Measurements from ENCODE around the gene KCNJ15.

The KCNJ15 gene

GRCh38 chr21:38257667-38258066 is 876 bp downstream of the KCNJ15 start:
- Histone ChIP-seq H3K9me3 (ENCODE audit: control insufficient read depth, low read length) (no peaks in the 10 kb centered on the region), H3K36me3 (ENCODE audit: control insufficient read depth, insufficient read depth, low read length) (no peaks in the 10 kb centered on the region), H3K4me1 (ENCODE audit: control insufficient read depth, insufficient read depth, low read length, poor library complexity, severe bottlenecking) (no peaks in the 10 kb centered on the region), H3K27ac (ENCODE audit: low read depth, low read length, severe bottlenecking) (no peak overlapping the region), H3K4me3 (ENCODE audit: extremely low read depth, insufficient read depth, low read length, poor library complexity, severe bottlenecking) (no peak overlapping the region)
- no CpG with 5 or more reads among the region's 5 CpGs for WGBS, 2 experiments (ENCODE audit: insufficient coverage in 2 of 2)

GRCh38 chr21:38258521-38259485 is 2.0 kb downstream of the KCNJ15 start:
- H3K4me1 ChIP-seq (ENCODE audit: control insufficient read depth, insufficient read depth, low read length, poor library complexity, severe bottlenecking), result no peaks in the 10 kb centered on the region
- 80 to 92% methylated on average over 4 of the region's 17 CpGs for WGBS, 2 experiments (ENCODE audit: insufficient coverage in 2 of 2)
- no peaks in the 10 kb centered on the region for H3K9me3 ChIP-seq (ENCODE audit: control insufficient read depth, low read length)
- H3K36me3 ChIP-seq (ENCODE audit: control insufficient read depth, insufficient read depth, low read length), result no peaks in the 10 kb centered on the region
- H3K27ac ChIP-seq (ENCODE audit: low read depth, low read length, severe bottlenecking), result no peak overlapping the region
- H3K4me3 ChIP-seq (ENCODE audit: extremely low read depth, insufficient read depth, low read length, poor library complexity, severe bottlenecking), result no peak overlapping the region

- no peaks in the 10 kb centered on the region for H3K4me1 ChIP-seq (ENCODE audit: control insufficient read depth, insufficient read depth, low read length, poor library complexity, severe bottlenecking)
- no peaks in the 10 kb centered on the region for H3K36me3 ChIP-seq (ENCODE audit: control insufficient read depth, insufficient read depth, low read length)
- H3K27ac ChIP-seq (ENCODE audit: low read depth, low read length, severe bottlenecking), result no peak overlapping the region
- WGBS, 2 experiments (ENCODE audit: insufficient coverage in 2 of 2), result 100% methylated on average over 1 of the region's 2 CpGs; no CpG with 5 or more reads in 1 of the 2 experiments
- no peak overlapping the region for H3K4me3 ChIP-seq (ENCODE audit: extremely low read depth, insufficient read depth, low read length, poor library complexity, severe bottlenecking)
- H3K9me3 ChIP-seq (ENCODE audit: control insufficient read depth, low read length), result no peaks in the 10 kb centered on the region
These were observed 2.9 kb downstream of the KCNJ15 start for GRCh38 chr21:38259665-38260064.

- Histone ChIP-seq H3K27ac (ENCODE audit: low read depth, low read length, severe bottlenecking) (no peak overlapping the region), H3K4me3 (ENCODE audit: extremely low read depth, insufficient read depth, low read length, poor library complexity, severe bottlenecking) (no peak overlapping the region), H3K9me3 (ENCODE audit: control insufficient read depth, low read length) (no peaks in the 10 kb centered on the region), H3K36me3 (ENCODE audit: control insufficient read depth, insufficient read depth, low read length) (no peaks in the 10 kb centered on the region), H3K4me1 (ENCODE audit: control insufficient read depth, insufficient read depth, low read length, poor library complexity, severe bottlenecking) (no peaks in the 10 kb centered on the region)
- 89 to 99% methylated on average over 4 to 6 of the region's 6 CpGs for WGBS, 2 experiments (ENCODE audit: insufficient coverage in 2 of 2)
These were observed 3.6 kb downstream of the KCNJ15 start for GRCh38 chr21:38260426-38260825.

GRCh38 chr21:38261851-38262250 is 5.1 kb downstream of the KCNJ15 start:
- Histone ChIP-seq H3K4me3 (ENCODE audit: extremely low read depth, insufficient read depth, low read length, poor library complexity, severe bottlenecking) (no peak overlapping the region), H3K9me3 (ENCODE audit: control insufficient read depth, low read length) (no peaks in the 10 kb centered on the region), H3K27ac (ENCODE audit: low read depth, low read length, severe bottlenecking) (no peak overlapping the region), H3K36me3 (ENCODE audit: control insufficient read depth, insufficient read depth, low read length) (no peaks in the 10 kb centered on the region), H3K4me1 (ENCODE audit: control insufficient read depth, insufficient read depth, low read length, poor library complexity, severe bottlenecking) (peaks cover 4% of the 10 kb centered on the region)
- 83% methylated on average over 1 of the region's 2 CpGs; no CpG with 5 or more reads in 1 of the 2 experiments for WGBS, 2 experiments (ENCODE audit: insufficient coverage in 2 of 2)

- no peak overlapping the region for H3K27ac ChIP-seq (ENCODE audit: low read depth, low read length, severe bottlenecking)
- no peak overlapping the region for H3K4me3 ChIP-seq (ENCODE audit: extremely low read depth, insufficient read depth, low read length, poor library complexity, severe bottlenecking)
- no peaks in the 10 kb centered on the region for H3K9me3 ChIP-seq (ENCODE audit: control insufficient read depth, low read length)
- H3K4me1 ChIP-seq (ENCODE audit: control insufficient read depth, insufficient read depth, low read length, poor library complexity, severe bottlenecking), result peaks cover 6% of the 10 kb centered on the region
- 86 to 100% methylated on average over 4 to 8 of the region's 8 CpGs for WGBS, 2 experiments (ENCODE audit: insufficient coverage in 2 of 2)
- H3K36me3 ChIP-seq (ENCODE audit: control insufficient read depth, insufficient read depth, low read length), result no peaks in the 10 kb centered on the region
These were observed 6.7 kb downstream of the KCNJ15 start for GRCh38 chr21:38263493-38263892.

GRCh38 chr21:38264571-38264970 is 7.8 kb downstream of the KCNJ15 start:
- no peaks in the 10 kb centered on the region for H3K9me3 ChIP-seq (ENCODE audit: control insufficient read depth, low read length)
- H3K27ac ChIP-seq (ENCODE audit: low read depth, low read length, severe bottlenecking), result no peak overlapping the region
- 93 to 100% methylated on average over 2 to 3 of the region's 3 CpGs for WGBS, 2 experiments (ENCODE audit: insufficient coverage in 2 of 2)
- no peaks in the 10 kb centered on the region for H3K36me3 ChIP-seq (ENCODE audit: control insufficient read depth, insufficient read depth, low read length)
- peaks cover 6% of the 10 kb centered on the region for H3K4me1 ChIP-seq (ENCODE audit: control insufficient read depth, insufficient read depth, low read length, poor library complexity, severe bottlenecking)
- no peak overlapping the region for H3K4me3 ChIP-seq (ENCODE audit: extremely low read depth, insufficient read depth, low read length, poor library complexity, severe bottlenecking)

- WGBS, 2 experiments (ENCODE audit: insufficient coverage in 2 of 2), result 80% methylated on average over 1 of the region's 1 CpG; no CpG with 5 or more reads in 1 of the 2 experiments
- Histone ChIP-seq H3K4me3 (ENCODE audit: extremely low read depth, insufficient read depth, low read length, poor library complexity, severe bottlenecking) (no peak overlapping the region), H3K9me3 (ENCODE audit: control insufficient read depth, low read length) (no peaks in the 10 kb centered on the region)
These were observed 8.4 kb downstream of the KCNJ15 start for GRCh38 chr21:38265166-38265565.

GRCh38 chr21:38266732-38267131 is 9.9 kb downstream of the KCNJ15 start:
- H3K4me3 ChIP-seq (ENCODE audit: extremely low read depth, insufficient read depth, low read length, poor library complexity, severe bottlenecking), result no peak overlapping the region
- H3K27ac ChIP-seq (ENCODE audit: low read depth, low read length, severe bottlenecking), result no peak overlapping the region
- H3K36me3 ChIP-seq (ENCODE audit: control insufficient read depth, insufficient read depth, low read length), result no peaks in the 10 kb centered on the region
- peaks cover 6% of the 10 kb centered on the region for H3K4me1 ChIP-seq (ENCODE audit: control insufficient read depth, insufficient read depth, low read length, poor library complexity, severe bottlenecking)
- WGBS, 2 experiments (ENCODE audit: insufficient coverage in 2 of 2), result 95 to 96% methylated on average over 1 to 2 of the region's 2 CpGs
- no peaks in the 10 kb centered on the region for H3K9me3 ChIP-seq (ENCODE audit: control insufficient read depth, low read length)

More at GRCh38 chr21:38265166-38265565, 8.4 kb downstream of the KCNJ15 start:
- Histone ChIP-seq H3K4me1 (ENCODE audit: control insufficient read depth, insufficient read depth, low read length, poor library complexity, severe bottlenecking) (peaks cover 6% of the 10 kb centered on the region), H3K27ac (ENCODE audit: low read depth, low read length, severe bottlenecking) (no peak overlapping the region), H3K36me3 (ENCODE audit: control insufficient read depth, insufficient read depth, low read length) (no peaks in the 10 kb centered on the region)

GRCh38 chr21:38267136-38267755 is 10.5 kb downstream of the KCNJ15 start:
- Histone ChIP-seq H3K27ac (ENCODE audit: low read depth, low read length, severe bottlenecking) (no peak overlapping the region), H3K9me3 (ENCODE audit: control insufficient read depth, low read length) (no peaks in the 10 kb centered on the region), H3K4me3 (ENCODE audit: extremely low read depth, insufficient read depth, low read length, poor library complexity, severe bottlenecking) (no peak overlapping the region), H3K36me3 (ENCODE audit: control insufficient read depth, insufficient read depth, low read length) (no peaks in the 10 kb centered on the region), H3K4me1 (ENCODE audit: control insufficient read depth, insufficient read depth, low read length, poor library complexity, severe bottlenecking) (peaks cover 6% of the 10 kb centered on the region)
- 84% methylated on average over 3 of the region's 3 CpGs for WGBS, 2 experiments (ENCODE audit: insufficient coverage in 2 of 2)

Data from mesodermal cell (in vitro differentiated cells).